ENCODE results near the gene KRTAP10-11.

DNA sequence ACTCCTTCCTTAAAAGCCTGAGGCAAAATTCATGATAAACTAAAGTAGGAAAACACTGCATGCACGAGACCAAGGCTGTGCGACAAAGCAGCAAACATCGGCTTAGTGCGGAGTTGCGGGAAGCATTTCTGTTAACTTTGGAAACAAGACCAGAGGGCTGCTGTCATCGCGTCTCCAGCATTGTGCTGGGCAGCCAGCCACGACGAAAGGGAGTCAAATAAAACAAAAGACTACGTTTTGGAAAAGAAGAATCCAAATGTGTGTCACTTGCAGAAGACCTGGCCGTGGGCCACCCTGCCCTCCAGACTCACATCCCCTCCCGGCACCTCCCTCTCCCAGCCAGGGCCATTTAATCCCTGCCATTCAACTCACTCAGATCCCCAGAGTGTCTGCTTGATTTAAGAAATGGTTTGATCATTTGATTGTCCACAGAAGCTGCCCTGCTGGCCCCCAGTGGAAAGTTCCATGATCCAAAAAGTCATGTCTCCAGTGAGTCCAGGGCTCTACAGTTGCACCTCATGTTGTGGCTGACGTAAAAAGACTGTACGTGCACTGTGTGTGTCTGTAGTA, 2.4 kb upstream of the KRTAP10-11 start:
- no peak for TF ChIP-seq GATA2 (IDR thresholded peaks at IDR 0.05; ENCODE audit: low read depth, low read length)
- no peak for TF ChIP-seq GATA3 (IDR thresholded peaks at IDR 0.05; ENCODE audit: low read depth, low read length)

All from SH-SY5Y (cell line).